Keratinocyte (primary cell): ENCODE data around the gene CSHL1.

Experiments used
- CTCF ChIP-seq, 3 experiments: IDR thresholded peaks in 1 of 3; conservative IDR thresholded peaks in 1 of 3; optimal IDR thresholded peaks in 1 of 3; 2 replicates in 2 of 3; 3 replicates in 1 of 3; pipeline versions ENCODE3 to v1.5.1; 2011; ENCODE audit warnings: low read length in 3 of 3, mild to moderate bottlenecking in 3 of 3, moderate library complexity in 2 of 3, control low read depth in 1 of 3, inconsistent platforms in 1 of 3; ENCODE audit not compliant: insufficient read depth in 2 of 3; ENCODE audit errors: extremely low read depth in 1 of 3
- EZH2 ChIP-seq: IDR thresholded peaks from one replicate; pipeline ENCODE4 v1.6.1; 2012; ENCODE audit warnings: inconsistent platforms, mild to moderate bottlenecking, low read length, moderate library complexity

GRCh38 chr17:63928966-63929695 lies 18.1 kb upstream of the CSHL1 start:
- TF ChIP-seq CTCF (optimal IDR thresholded peaks at IDR 0.05 in 1 of 3, IDR thresholded peaks at IDR 0.05 in 1 of 3, conservative IDR thresholded peaks at IDR 0.05 in 1 of 3; ENCODE audit: extremely low read depth in 1 of 3, insufficient read depth in 2 of 3, low read length in 3 of 3) (no peak), EZH2 (no peak)
